NCI-H2107 (cell line): Measurements from ENCODE around the gene TJP1.
"Not testable (repeated sequence)": the region's sequence is repeated elsewhere in the genome, so short reads cannot be mapped to it uniquely, and the experiment has no call there.

Source experiments
- DNase-seq: peaks from one replicate; lab custom pipeline; 2025; lab: John Stamatoyannopoulos, UW

Gene TJP1

GRCh38 chr15:29699791-29700190 lies 122.5 kb downstream of the TJP1 start:
- DNase-seq = no peak

GRCh38 chr15:29698030-29698701 lies 124.1 kb downstream of the TJP1 start:
- DNase-seq = no peak

DNA sequence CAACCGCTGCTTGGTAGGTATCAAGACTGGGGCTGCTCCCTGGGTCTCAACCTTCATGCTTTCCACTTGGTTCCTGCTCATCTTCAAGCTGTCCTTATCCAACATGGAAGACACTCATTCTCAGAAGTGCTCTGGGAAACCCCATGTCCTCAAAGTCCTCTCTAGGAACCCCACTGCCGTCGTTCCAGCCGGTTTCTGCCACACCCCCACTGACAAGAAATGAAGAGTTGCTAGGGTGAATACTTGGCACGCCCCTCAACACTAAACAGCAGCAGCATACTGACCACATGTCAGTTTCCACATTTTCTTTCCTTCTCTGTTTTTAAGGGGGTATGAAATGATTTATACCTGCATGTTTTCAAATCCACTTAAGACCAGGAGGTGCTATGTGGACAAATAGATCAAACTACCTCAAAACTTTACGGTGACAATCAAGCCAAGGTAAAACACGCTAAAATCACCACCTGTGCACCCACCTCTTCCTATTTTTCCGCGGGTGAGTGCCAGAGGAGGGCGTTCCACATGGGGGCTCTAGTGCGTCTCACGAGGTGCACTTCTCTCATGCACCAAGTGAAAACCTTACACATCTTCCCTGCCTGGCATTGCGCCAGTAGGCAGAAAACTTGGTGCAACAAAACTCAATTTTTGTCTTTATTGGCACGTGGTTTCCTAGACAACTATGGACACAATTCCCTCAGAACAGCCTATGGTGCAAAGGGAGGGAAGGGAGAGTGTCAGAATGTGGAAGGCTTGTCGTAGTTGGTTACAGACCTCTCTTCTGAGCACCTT lies 125.1 kb downstream of the TJP1 start:
- no peak for DNase-seq

GRCh38 chr15:29696506-29696905 lies 125.8 kb downstream of the TJP1 start:
- DNase-seq = not testable (repeated sequence)

- no peak for DNase-seq
Measured at GRCh38 chr15:29695489-29696167, 126.6 kb downstream of the TJP1 start.

DNA sequence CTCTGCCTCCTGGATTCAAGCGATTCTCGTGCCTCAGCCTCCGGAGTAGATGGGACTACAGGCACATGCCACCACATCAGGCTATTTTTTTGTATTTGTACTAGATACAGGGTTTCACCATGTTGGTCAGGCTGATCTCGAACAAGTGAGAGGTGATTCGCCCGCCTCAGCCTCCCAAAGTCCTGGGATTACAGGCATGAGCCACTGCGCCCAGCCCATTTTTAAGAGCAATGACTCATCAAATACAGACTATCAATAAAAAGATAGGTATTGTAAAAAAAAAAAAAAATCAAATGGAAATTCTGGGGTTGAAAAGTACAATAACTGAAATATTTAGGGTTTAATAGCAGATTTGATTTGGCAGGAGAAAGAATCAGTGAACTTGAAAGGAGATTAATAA lies 129.0 kb downstream of the TJP1 start:
- DNase-seq = no peak

DNA sequence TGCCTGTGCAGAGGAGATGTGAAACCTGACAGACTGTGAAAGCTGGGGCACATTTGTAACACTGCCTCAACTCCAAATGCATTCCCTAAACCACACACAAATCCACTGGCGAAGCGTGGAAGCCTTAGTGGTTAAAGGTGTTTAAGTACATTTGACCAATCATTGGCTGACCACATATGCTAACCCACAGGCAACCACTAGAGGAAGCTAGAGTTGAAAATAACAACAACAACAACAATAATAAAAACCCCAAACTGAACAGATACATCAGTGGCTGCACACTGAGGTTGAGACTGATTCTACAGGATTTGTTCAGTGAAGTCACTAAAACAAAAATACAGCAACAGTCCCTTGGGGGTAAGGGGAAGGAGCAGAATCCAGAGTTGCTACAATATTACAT lies 129.7 kb downstream of the TJP1 start:
- no peak for DNase-seq

GRCh38 chr15:29690765-29691475 lies 131.3 kb downstream of the TJP1 start:
- no peak for DNase-seq

DNA sequence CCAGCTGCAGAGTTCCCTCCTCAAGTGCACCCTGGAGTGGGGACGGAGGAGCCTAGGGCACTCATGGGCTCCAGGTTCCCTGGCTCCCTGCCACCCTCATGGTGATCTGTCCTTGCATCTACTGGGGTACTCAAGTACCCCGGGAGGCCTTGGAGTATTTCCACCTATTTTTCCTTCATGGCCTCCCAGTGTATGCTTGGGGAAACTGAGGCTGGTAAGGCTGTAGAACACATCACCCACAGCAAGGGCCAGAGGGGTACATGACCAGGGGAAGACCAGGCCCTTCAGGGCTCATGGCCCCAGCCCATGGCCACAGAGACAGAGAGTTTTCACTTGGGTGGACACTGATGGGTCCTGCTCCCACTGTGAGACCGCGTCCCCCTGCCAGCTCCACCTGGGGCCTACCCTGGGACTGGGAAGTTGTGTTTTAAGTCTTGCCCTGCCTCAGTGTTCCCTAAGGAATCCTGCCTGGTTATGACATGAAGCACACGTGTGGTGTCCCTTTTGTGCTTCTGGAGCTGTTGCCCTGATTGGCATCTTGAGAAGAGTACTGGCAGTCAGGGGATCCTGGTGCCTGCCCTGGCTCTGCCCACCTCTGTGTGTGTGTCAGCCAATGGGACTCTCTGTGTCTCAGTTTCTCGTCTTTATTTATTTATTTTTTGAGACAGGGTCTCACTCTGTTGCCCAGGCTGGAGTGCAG lies 132.8 kb downstream of the TJP1 start:
- DNase-seq = no peak

GRCh38 chr15:29688506-29689286 lies 133.6 kb downstream of the TJP1 start:
- DNase-seq = no peak

GRCh38 chr15:29687939-29688505 lies 134.2 kb downstream of the TJP1 start:
- no peak for DNase-seq

DNA sequence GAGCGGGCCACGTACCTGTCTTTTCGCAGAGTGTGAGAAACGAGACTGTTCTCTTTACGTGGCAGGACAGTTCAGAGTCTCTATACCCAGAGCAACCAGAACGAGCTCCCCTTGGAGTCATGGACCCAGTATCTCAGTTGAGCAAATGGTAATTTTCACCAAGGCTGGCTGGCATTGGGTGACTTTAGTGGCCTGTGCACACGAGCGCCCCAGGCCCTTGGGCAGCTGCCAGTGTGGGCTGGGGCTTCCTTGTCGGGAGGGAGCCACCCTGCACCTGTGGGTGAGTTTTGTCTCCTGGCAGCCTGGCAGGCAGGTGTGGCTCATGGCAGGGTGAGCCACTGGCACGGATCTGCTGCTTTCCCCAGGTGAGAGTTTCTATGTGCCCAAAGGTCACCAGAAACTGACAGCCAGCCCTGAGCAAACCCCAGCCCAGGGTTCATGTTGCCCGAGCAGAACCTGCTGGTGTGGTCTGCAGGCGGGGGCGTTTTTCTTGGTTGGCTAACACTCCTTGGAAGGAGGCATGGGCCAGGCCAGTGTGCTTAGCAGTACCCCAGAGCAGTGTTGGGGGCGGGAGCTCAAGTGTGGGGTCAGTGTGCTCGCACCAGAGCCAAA lies 135.0 kb downstream of the TJP1 start:
- no peak for DNase-seq

DNA sequence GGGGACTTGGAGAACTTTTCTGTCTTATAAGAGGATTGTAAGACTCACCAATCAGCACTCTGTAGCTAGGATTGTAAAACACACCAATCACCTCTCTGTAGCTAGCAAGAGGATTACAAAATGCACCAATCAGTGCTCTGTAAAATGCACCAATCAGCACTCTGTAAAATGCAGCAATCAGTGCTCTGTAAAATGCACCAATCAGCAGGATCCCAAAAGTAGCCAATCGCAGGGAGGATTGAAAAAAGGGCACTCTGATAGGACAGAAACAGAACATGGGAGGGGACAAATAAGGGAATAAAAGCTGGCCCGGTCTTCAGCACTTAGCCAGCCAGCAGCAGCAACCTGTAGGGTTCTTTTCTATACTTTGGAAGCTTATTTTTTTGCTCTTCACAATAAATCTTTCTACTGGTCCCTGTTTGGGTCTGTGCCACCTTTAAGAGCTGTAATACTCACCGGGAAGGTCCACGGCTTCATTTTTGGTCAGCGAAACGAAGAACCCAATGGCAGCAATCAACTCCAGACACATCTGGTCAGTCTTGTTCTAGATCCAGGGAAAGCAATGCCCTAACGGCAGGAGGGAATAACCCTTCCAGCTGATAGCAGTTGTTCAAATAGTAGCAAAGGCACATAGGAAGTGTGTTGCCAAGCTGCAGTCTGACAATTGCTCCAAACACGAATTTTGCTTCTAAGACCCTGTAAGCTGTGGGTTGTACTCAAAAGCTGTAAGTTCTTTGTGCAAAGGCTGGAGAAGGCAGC lies 135.6 kb downstream of the TJP1 start:
- DNase-seq = no peak

DNA sequence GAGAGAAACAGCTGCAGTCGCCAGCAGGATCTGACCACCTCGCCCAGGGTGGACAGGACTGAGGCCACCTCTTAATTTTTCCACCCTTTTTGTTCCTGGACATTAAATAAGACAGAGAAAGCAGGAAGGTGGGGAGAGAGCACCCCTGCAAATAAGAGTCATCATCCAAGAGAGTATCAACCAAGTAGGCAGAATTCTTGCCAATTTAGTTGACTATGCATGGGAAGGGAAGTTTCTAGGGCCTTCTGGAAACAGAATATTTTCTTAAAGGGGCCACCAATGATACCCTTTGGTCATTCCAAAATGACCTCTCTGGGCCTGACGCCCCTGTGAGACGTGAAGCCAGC lies 136.2 kb downstream of the TJP1 start:
- DNase-seq = no peak

DNA sequence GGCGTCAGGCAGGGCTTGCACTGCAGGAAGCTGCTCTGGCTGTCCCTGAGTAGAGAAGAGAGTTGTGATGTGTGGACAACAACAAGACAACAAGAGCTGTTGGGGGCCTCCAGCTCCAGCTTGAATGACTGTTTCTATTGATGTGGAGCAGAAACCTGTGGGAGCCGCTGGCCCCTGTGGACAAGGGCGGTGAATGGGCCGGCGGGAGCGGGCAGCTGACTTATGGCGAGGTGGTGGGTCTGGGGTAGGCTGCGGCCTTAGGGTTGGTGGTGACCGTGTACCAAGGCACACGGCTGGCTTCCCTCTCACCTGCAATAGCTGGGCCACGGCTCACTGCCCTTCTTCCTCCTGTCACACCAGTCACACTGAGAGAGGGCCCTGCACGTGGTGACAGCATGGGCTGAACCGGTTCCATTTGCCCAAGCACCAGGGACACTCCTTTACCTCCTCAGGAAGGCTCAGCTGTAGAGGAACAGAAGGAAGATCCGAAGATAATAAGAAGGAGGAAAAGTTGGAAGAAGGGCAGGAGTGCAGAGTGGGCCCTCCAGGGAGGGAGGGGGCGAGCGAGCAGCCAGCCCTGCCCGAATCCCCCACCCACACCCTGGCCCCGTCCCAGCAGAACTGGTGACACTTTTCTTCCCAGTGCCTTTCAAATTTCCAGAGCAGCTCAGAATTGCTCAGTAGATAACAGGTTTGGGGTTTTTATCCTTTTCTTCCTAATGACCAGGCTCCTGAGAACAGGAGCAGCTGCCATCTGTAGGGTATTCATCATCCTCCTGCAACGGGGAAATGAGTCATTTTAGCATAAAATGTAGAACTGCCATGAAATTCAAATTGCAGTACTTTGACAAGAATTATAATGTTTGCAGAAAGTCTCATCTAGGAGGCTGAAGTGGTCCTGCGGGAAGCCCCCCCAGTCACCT lies 136.9 kb downstream of the TJP1 start:
- no peak for DNase-seq

DNA sequence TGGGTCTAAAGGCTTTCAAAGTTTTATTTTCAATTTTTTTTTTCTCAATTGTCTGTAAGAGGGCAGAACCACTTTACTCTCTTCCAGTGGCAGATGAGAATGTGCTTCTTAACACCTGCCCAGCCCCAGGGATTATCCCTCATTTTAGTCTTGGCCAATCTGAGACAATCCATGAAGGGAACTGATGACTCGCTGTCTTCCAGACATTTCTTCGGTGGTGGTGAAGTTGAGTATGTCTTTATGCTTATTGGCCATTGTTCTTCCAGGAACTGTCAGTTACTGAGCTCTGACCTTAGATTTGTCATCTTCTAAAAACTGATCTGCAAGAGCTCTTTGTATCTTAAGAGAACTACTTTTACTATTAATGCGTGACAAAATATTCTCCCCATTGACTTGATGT lies 139.5 kb downstream of the TJP1 start:
- DNase-seq = no peak

DNA sequence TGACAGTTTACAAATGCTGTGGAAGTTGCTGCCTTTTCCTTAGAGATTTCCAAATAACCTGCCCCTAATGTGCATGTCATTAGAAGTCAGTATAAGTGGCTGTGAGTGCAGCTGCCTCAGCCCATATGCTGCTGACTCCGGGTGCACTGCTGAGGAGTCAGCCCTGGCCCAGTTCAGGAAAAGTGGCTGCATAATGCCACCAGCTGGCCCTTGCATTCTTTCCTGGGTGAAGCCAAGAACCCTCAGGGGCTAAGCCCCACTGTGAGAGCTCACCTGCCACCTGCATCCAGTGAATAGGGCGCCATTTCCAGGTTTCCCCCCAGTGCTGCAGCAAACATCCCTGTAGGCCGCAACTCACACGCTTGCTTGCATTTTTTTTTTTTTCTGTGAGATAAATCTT lies 139.9 kb downstream of the TJP1 start:
- DNase-seq = no peak

GRCh38 chr15:29681946-29682345 lies 140.3 kb downstream of the TJP1 start:
- DNase-seq = no peak
